H9 (cell line): ENCODE data around the gene JTB. TPM values are rescaled to one million over a fixed set of nuclear protein-coding genes. Genes with fewer than 3 reads are reported as not detected.
"Not testable (repeated sequence)": the region's sequence is repeated elsewhere in the genome, so short reads cannot be mapped to it uniquely, and the experiment has no call there.

Experiments used
- DNase-seq: peaks from one replicate; pipeline ENCODE4 v3.0.0-alpha.2; 2017
- H2AFZ ChIP-seq: one replicate; pipeline ENCODE4 v1.6.1; 2013; ENCODE audit warnings: mild to moderate bottlenecking, low read length, control low read depth, moderate library complexity
- H2AK5ac ChIP-seq: 2 replicates; pipeline ENCODE4 v1.6.1; 2013; ENCODE audit warnings: low read length, control low read depth, mixed read lengths; ENCODE audit not compliant: insufficient read length
- H2BK120ac ChIP-seq: one replicate; pipeline ENCODE4 v1.6.1; 2013; ENCODE audit warnings: low read depth, mild to moderate bottlenecking, low read length, control low read depth, inconsistent platforms; ENCODE audit not compliant: poor library complexity, severe bottlenecking
- H2BK12ac ChIP-seq: 2 replicates; pipeline ENCODE4 v1.6.1; 2013; ENCODE audit warnings: low read length, control low read depth, mixed read lengths, low read depth; ENCODE audit not compliant: insufficient read length
- H2BK15ac ChIP-seq: 2 replicates; pipeline ENCODE4 v1.6.1; 2013; ENCODE audit warnings: low read depth, low read length, control low read depth
- H2BK20ac ChIP-seq: one replicate; pipeline ENCODE4 v1.6.1; 2013; ENCODE audit warnings: low read depth, mild to moderate bottlenecking, low read length, control low read depth, inconsistent platforms; ENCODE audit not compliant: poor library complexity, severe bottlenecking
- H2BK5ac ChIP-seq: 2 replicates; pipeline ENCODE4 v1.6.1; 2013; ENCODE audit warnings: low read length, control low read depth, mixed read lengths; ENCODE audit not compliant: insufficient read length
- H3K14ac ChIP-seq: 2 replicates; pipeline ENCODE4 v1.6.1; 2013; ENCODE audit warnings: low read length, control low read depth; ENCODE audit not compliant: insufficient read depth
- H3K18ac ChIP-seq: 2 replicates; pipeline ENCODE4 v1.6.1; 2013; ENCODE audit warnings: low read depth, mild to moderate bottlenecking, mixed read lengths, low read length, control low read depth; ENCODE audit not compliant: insufficient read length
- H3K23ac ChIP-seq: 2 replicates; pipeline ENCODE4 v1.6.1; 2013; ENCODE audit warnings: low read length, control low read depth, mixed read lengths, low read depth; ENCODE audit not compliant: insufficient read length
- H3K23me2 ChIP-seq: 2 replicates; pipeline ENCODE4 v1.6.1; 2013; ENCODE audit warnings: low read depth, mild to moderate bottlenecking, mixed read lengths, low read length, control low read depth; ENCODE audit not compliant: insufficient read length, poor library complexity, severe bottlenecking
- H3K27ac ChIP-seq: 2 replicates; pipeline ENCODE4 v1.5.1; 2013; ENCODE audit warnings: low read length, control low read depth, mixed read lengths, low read depth; ENCODE audit not compliant: insufficient read length
- H3K27me3 ChIP-seq: 2 replicates; pipeline ENCODE4 v1.6.1; 2013; ENCODE audit warnings: low read length, control low read depth, inconsistent platforms; ENCODE audit not compliant: insufficient read depth
- H3K4ac ChIP-seq: 2 replicates; pipeline ENCODE4 v1.6.1; 2013; ENCODE audit warnings: low read depth, mild to moderate bottlenecking, control low read depth, inconsistent platforms, low read length, moderate library complexity
- H3K4me1 ChIP-seq: 2 replicates; pipeline ENCODE4 v1.6.1; 2013; ENCODE audit warnings: low read length, control low read depth, inconsistent platforms; ENCODE audit not compliant: insufficient read depth
- H3K4me2 ChIP-seq: 2 replicates; pipeline ENCODE4 v1.6.1; 2013; ENCODE audit warnings: low read length, control low read depth, mixed read lengths; ENCODE audit not compliant: insufficient read length, insufficient read depth
- H3K56ac ChIP-seq: 2 replicates; pipeline ENCODE4 v1.6.1; 2013; ENCODE audit warnings: low read depth, mild to moderate bottlenecking, mixed read lengths, low read length, control low read depth; ENCODE audit not compliant: insufficient read length
- H3K79me1 ChIP-seq: 2 replicates; pipeline ENCODE4 v1.6.1; 2013; ENCODE audit warnings: low read depth, mild to moderate bottlenecking, moderate library complexity, low read length, control low read depth, inconsistent platforms; ENCODE audit not compliant: insufficient read depth, poor library complexity, severe bottlenecking
- H3K79me2 ChIP-seq: 2 replicates; pipeline ENCODE4 v1.6.1; 2013; ENCODE audit warnings: low read length, control low read depth, inconsistent platforms; ENCODE audit not compliant: insufficient read depth
- H3K9ac ChIP-seq: 2 replicates; pipeline ENCODE4 v1.6.1; 2013; ENCODE audit warnings: low read length, control low read depth, mixed read lengths; ENCODE audit not compliant: insufficient read length; ENCODE audit errors: extremely low read depth
- H3K9me3 ChIP-seq: one replicate; pipeline ENCODE4 v1.6.1; 2013; ENCODE audit warnings: low read depth, low read length, inconsistent platforms; ENCODE audit not compliant: control insufficient read depth
- H3T11ph ChIP-seq: one replicate; pipeline ENCODE4 v1.6.1; 2013; ENCODE audit warnings: mild to moderate bottlenecking, low read length, control low read depth, inconsistent platforms
- H4K20me1 ChIP-seq: one replicate; pipeline ENCODE4 v1.6.1; 2013; ENCODE audit not compliant: control insufficient read depth, insufficient read length, insufficient read depth
- H4K5ac ChIP-seq: 2 replicates; pipeline ENCODE4 v1.6.1; 2013; ENCODE audit warnings: low read depth, mild to moderate bottlenecking, mixed read lengths, low read length, control low read depth; ENCODE audit not compliant: insufficient read length
- H4K8ac ChIP-seq: replicated peaks from 2 replicates; pipeline ENCODE4 v1.6.1; 2013; ENCODE audit warnings: low read length, control low read depth, mixed read lengths, low read depth; ENCODE audit not compliant: insufficient read length
- H4K91ac ChIP-seq: 2 replicates; pipeline ENCODE4 v1.6.1; 2013; ENCODE audit warnings: low read depth, mild to moderate bottlenecking, moderate library complexity, mixed read lengths, low read length, control low read depth; ENCODE audit not compliant: insufficient read length
- H3K27ac Mint-ChIP-seq, 3 experiments: 2 replicates in 2 of 3; 3 replicates in 1 of 3; pipeline ENCODE4 v1.8.0; 2020 to 2021; ENCODE audit warnings: mixed read lengths in 3 of 3, mild to moderate bottlenecking in 1 of 3, moderate library complexity in 1 of 3
- H3K27me3 Mint-ChIP-seq: 2 replicates; pipeline ENCODE4 v1.8.0; 2021; ENCODE audit warnings: low read depth, mild to moderate bottlenecking, moderate library complexity, mixed read lengths
- H3K36me3 Mint-ChIP-seq, 3 experiments: 2 replicates in 2 of 3; 3 replicates in 1 of 3; pipeline ENCODE4 v1.8.0; 2020 to 2021; ENCODE audit warnings: low read depth in 3 of 3, mixed read lengths in 3 of 3; ENCODE audit not compliant: insufficient read depth in 1 of 3
- H3K4me1 Mint-ChIP-seq, 2 experiments: 2 replicates each; pipeline ENCODE4 v1.8.0; 2020; ENCODE audit warnings: mixed read lengths in 2 of 2
- H3K4me3 Mint-ChIP-seq, 2 experiments: 2 replicates in 1 of 2; 3 replicates in 1 of 2; pipeline ENCODE4 v1.8.0; 2020 to 2021; ENCODE audit warnings: mild to moderate bottlenecking in 2 of 2, mixed read lengths in 2 of 2, moderate library complexity in 1 of 2
- H3K9me3 Mint-ChIP-seq, 2 experiments: 2 replicates in 1 of 2; 3 replicates in 1 of 2; pipeline ENCODE4 v1.8.0; 2020; ENCODE audit warnings: mild to moderate bottlenecking in 2 of 2, mixed read lengths in 2 of 2, moderate library complexity in 1 of 2
- CTCF ChIP-seq: fragments of 200-600 bp; sonication (generic); conservative IDR thresholded peaks from 3 replicates; pipeline ENCODE4 v1.8.0; 2021; ENCODE audit warnings: antibody characterized with exemption, mild to moderate bottlenecking
- WGBS: extraction: QIAGEN DNeasy Blood & Tissue Kit; methylation state at CpG from one replicate; pipeline ENCODE4 v1.1.7; 2013; ENCODE audit warnings: missing lambda C conversion rate, low lambda C conversion rate, mixed read lengths; ENCODE audit not compliant: insufficient read length; ENCODE audit errors: extremely low coverage; 5-methylcytosine and 5-hydroxymethylcytosine counted together
- total RNA-seq: library from RNA; stranded (reverse); gene quantifications from 2 replicates; pipeline ENCODE4 v1.2.1, GENCODE V29; 2021

JTB gene
- total RNA-seq, 1 experiment from 2014 or later = 85.4 TPM

GRCh38 chr1:154000420-154000819, 22.9 kb upstream of the JTB start:
- H3K56ac ChIP-seq = no peak overlapping the region
- H3K23me2 ChIP-seq = no peaks in the 10 kb centered on the region
- H4K5ac ChIP-seq = no peak overlapping the region
- H3K79me1 ChIP-seq = no peaks in the 10 kb centered on the region
- no peak for TF ChIP-seq CTCF
- no peak for DNase-seq
- H3K9me3 ChIP-seq = no peaks in the 10 kb centered on the region
- H3K18ac ChIP-seq = no peak overlapping the region
- no peak overlapping the region for H3K27ac ChIP-seq
- no peaks in the 10 kb centered on the region for H4K20me1 ChIP-seq
- H2AFZ ChIP-seq = no peak overlapping the region
- H2BK12ac ChIP-seq = no peak overlapping the region
- H3K23ac ChIP-seq = no peak overlapping the region
- H3K14ac ChIP-seq = no peak overlapping the region
- Mint-ChIP-seq H3K36me3 (peaks cover 4 to 5% (median 5%) of the 10 kb centered on the region in 3 experiments), H3K9me3 (peaks cover 0 to 3% of the 10 kb centered on the region in 2 experiments; a peak in 1 of 5 replicates), H3K4me3 (no peak overlapping the region), H3K4me1 (no peaks in the 10 kb centered on the region), H3K27ac (no peak overlapping the region), H3K27me3 (no peaks in the 10 kb centered on the region)
- H3K4me1 ChIP-seq = no peaks in the 10 kb centered on the region
- H3K4me2 ChIP-seq = no peak overlapping the region
- no peak overlapping the region for H4K91ac ChIP-seq
- H3K4ac ChIP-seq = no peak overlapping the region
- no peaks in the 10 kb centered on the region for H3K79me2 ChIP-seq
- no peaks in the 10 kb centered on the region for H3K27me3 ChIP-seq
- no peak overlapping the region for H3T11ph ChIP-seq
- no peak overlapping the region for H3K9ac ChIP-seq
- no peak overlapping the region for H2BK15ac ChIP-seq
- no CpG with 5 or more reads among the region's 4 CpGs for WGBS
- H4K8ac ChIP-seq = no peak overlapping the region
- H2AK5ac ChIP-seq = no peak overlapping the region
- H2BK5ac ChIP-seq = no peak overlapping the region
- H2BK20ac ChIP-seq = no peak overlapping the region
- no peak overlapping the region for H2BK120ac ChIP-seq

DNA sequence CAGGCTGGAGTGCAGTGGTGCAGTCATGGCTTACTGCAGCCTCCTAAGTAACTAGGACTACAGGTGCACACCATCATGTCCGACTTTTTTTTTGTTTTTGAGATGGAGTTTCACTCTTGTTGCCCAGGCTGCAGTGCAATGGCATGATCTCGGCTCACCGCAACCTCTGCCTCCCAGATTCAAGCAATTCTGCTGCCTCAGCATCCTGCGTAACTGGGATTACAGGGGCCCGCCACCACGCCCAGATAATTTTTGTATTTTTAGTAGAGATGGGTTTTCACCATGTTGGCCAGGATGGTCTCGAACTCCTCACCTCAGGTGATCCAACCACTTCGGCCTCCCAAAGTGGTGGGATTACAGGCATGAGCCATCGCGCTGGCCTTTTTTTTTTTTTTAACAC, 19.4 kb upstream of the JTB start:
- not testable (repeated sequence) for H3K79me1 ChIP-seq, H3K23me2 ChIP-seq, H3K4me3 Mint-ChIP-seq, DNase-seq, H3K27me3 ChIP-seq, H3K18ac ChIP-seq, H3K9me3 ChIP-seq, H3T11ph ChIP-seq, H2AK5ac ChIP-seq, H3K4ac ChIP-seq, H3K9ac ChIP-seq, H3K9me3 Mint-ChIP-seq, H3K56ac ChIP-seq, H4K5ac ChIP-seq, H4K91ac ChIP-seq, H2BK12ac ChIP-seq, H3K79me2 ChIP-seq, H2AFZ ChIP-seq, H4K8ac ChIP-seq, H3K4me1 Mint-ChIP-seq, H2BK5ac ChIP-seq, H3K4me1 ChIP-seq, H2BK120ac ChIP-seq, H2BK15ac ChIP-seq, H4K20me1 ChIP-seq, H3K27ac ChIP-seq, H3K27me3 Mint-ChIP-seq, H2BK20ac ChIP-seq, H3K14ac ChIP-seq, H3K23ac ChIP-seq, H3K4me2 ChIP-seq
- no CpG with 5 or more reads among the region's 10 CpGs for WGBS
- peaks cover 25 to 38% (median 34%) of the 10 kb centered on the region in 3 experiments for H3K36me3 Mint-ChIP-seq
- H3K27ac Mint-ChIP-seq = peak overlapping the region in 1 of 3 experiments; percentile 77; a peak in 1 of 7 replicates
